Measurements from ENCODE around the gene SLC8A2. TPM values are rescaled to one million over a fixed set of nuclear protein-coding genes. Genes with fewer than 3 reads are reported as not detected.

Gene SLC8A2
- total RNA-seq, 4 donors from 2014 or later: 0.82 to 36.4 (median 9.6) TPM

GRCh38 chr19:47518854-47519253 lies 47.2 kb upstream of the SLC8A2 start:
- intact Hi-C loops (cut with DNase I; ENCODE audit: low total_unique reads) (loop anchor here (10.0 kb wide), 2 partner anchors 186 to 266 kb away; no protein-coding TSS in a partner anchor), in situ Hi-C loops (cut with MboI; ENCODE audit: low pct_ligation_motif_present in 1 of 4, low pct_unique_long_range_greater_than_20kb in 1 of 4, low sequenced_read_pairs in 3 of 4) (loop anchor here in 2 of 4 donors (10.0 kb wide), 2 partner anchors 84 to 86 kb away; partner anchors contain the start of gene BICRA (in 1 of the 2))
- H3K9me3 ChIP-seq: no peaks in the 10 kb centered on the region
- no peaks in the 10 kb centered on the region for H3K27me3 ChIP-seq
- H3K27ac ChIP-seq: no peak overlapping the region
- H3K4me1 ChIP-seq: peaks cover 3 to 28% (median 9%) of the 10 kb centered on the region in 4 donors
- H3K36me3 ChIP-seq: no peaks in the 10 kb centered on the region
- DNase-seq: no peak
- no peak for TF ChIP-seq POLR2A (IDR thresholded peaks at IDR 0.05)
- no peak for TF ChIP-seq POLR2AphosphoS5 (IDR thresholded peaks at IDR 0.05)
- no peak overlapping the region for H3K4me3 ChIP-seq
- 88% methylated on average over 9 of the region's 9 CpGs; no CpG with 5 or more reads in 1 of the 2 donors for WGBS, 2 donors (ENCODE audit: low coverage in 1 of 2)

GRCh38 chr19:47518139-47518538 lies 46.4 kb upstream of the SLC8A2 start:
- no peaks in the 10 kb centered on the region for H3K36me3 ChIP-seq
- H3K9me3 ChIP-seq: no peaks in the 10 kb centered on the region
- H3K27me3 ChIP-seq: no peaks in the 10 kb centered on the region
- TF ChIP-seq POLR2A (IDR thresholded peaks at IDR 0.05) (no peak), EP300 (IDR thresholded peaks at IDR 0.05; ENCODE audit: low read depth) (no peak), CTCF (IDR thresholded peaks at IDR 0.05) (no peak), POLR2AphosphoS5 (IDR thresholded peaks at IDR 0.05) (no peak)
- intact Hi-C loops (cut with DNase I; ENCODE audit: low total_unique reads) (loop anchor here (10.0 kb wide), 2 partner anchors 187 to 267 kb away; no protein-coding TSS in a partner anchor), in situ Hi-C loops (cut with MboI; ENCODE audit: low pct_ligation_motif_present in 1 of 4, low pct_unique_long_range_greater_than_20kb in 1 of 4, low sequenced_read_pairs in 3 of 4) (loop anchor here in 2 of 4 donors (10.0 kb wide), 2 partner anchors 83 to 87 kb away; partner anchors contain the start of gene BICRA (in 1 of the 2))
- WGBS, 2 donors (ENCODE audit: low coverage in 1 of 2): 42 to 71% methylated on average over 3 to 4 of the region's 4 CpGs
- no peak overlapping the region for H3K4me3 ChIP-seq
- H3K4me1 ChIP-seq: peaks cover 5 to 27% (median 14%) of the 10 kb centered on the region in 4 donors
- H3K27ac ChIP-seq: no peak overlapping the region
- peak; percentile 40 for DNase-seq

- H3K27ac ChIP-seq: peak within 1 kb of the TSS; percentile 95 to 99 (median 98)
- H3K27me3 ChIP-seq: no peaks in the 10 kb centered on the region
- in situ Hi-C loops (cut with MboI; ENCODE audit: low pct_ligation_motif_present in 1 of 4, low pct_unique_long_range_greater_than_20kb in 1 of 4, low sequenced_read_pairs in 3 of 4): loop anchor here in 3 of 4 donors (5.0 to 10.0 kb wide), 3 partner anchors 80 to 92 kb away; partner anchors contain the start of gene BICRA (in 2 of the 3)
- peak; percentile 100 for DNase-seq
- H3K4me3 ChIP-seq: peak within 1 kb of the TSS; percentile 82 to 98 (median 92)
- H3K4me1 ChIP-seq: peaks cover 33 to 46% (median 38%) of the 10 kb centered on the region in 4 donors
- H3K36me3 ChIP-seq: no peaks in the 10 kb centered on the region
- WGBS, 2 donors (ENCODE audit: low coverage in 1 of 2): 0% methylated on average over 35 of the region's 78 CpGs; no CpG with 5 or more reads in 1 of the 2 donors
- no peaks in the 10 kb centered on the region for H3K9me3 ChIP-seq
- intact Hi-C loops (cut with DNase I; ENCODE audit: low total_unique reads): loop anchor here (2.0 to 10.0 kb wide), 3 partner anchors 84 to 270 kb away; no protein-coding TSS in a partner anchor
- TF ChIP-seq EP300 (IDR thresholded peaks at IDR 0.05; ENCODE audit: low read depth): no peak
- peak; percentile 97 to 98 (median 98) for TF ChIP-seq POLR2AphosphoS5 (IDR thresholded peaks at IDR 0.05)
- peak; percentile 99 for TF ChIP-seq POLR2A (IDR thresholded peaks at IDR 0.05)
Observed at GRCh38 chr19:47514869-47515588, 43.3 kb upstream of the SLC8A2 start, which contains the start of gene NAPA. TSS of gene NAPA (minus strand) at chr19:47515063. CDS start at chr19:47514940, 123 bp downstream.

- intact Hi-C loops (cut with DNase I; ENCODE audit: low total_unique reads): loop anchor here (2.0 to 10.0 kb wide), 3 partner anchors 84 to 270 kb away; no protein-coding TSS in a partner anchor
- Histone ChIP-seq H3K36me3 (no peaks in the 10 kb centered on the region), H3K4me3 (peak overlapping the region; percentile 82 to 98 (median 92)), H3K27ac (peak overlapping the region; percentile 95 to 99 (median 97)), H3K4me1 (peaks cover 33 to 53% (median 41%) of the 10 kb centered on the region in 4 donors), H3K27me3 (no peaks in the 10 kb centered on the region), H3K9me3 (no peaks in the 10 kb centered on the region)
- in situ Hi-C loops (cut with MboI; ENCODE audit: low pct_ligation_motif_present in 1 of 4, low pct_unique_long_range_greater_than_20kb in 1 of 4, low sequenced_read_pairs in 3 of 4): loop anchor here in 3 of 4 donors (5.0 to 10.0 kb wide), 3 partner anchors 80 to 93 kb away; partner anchors contain the start of gene BICRA (in 2 of the 3)
- DNase-seq: peak; percentile 22
- WGBS, 2 donors (ENCODE audit: low coverage in 1 of 2): 2% methylated on average over 38 of the region's 40 CpGs; no CpG with 5 or more reads in 1 of the 2 donors
- no peak for TF ChIP-seq EP300 (IDR thresholded peaks at IDR 0.05; ENCODE audit: low read depth)
- peak in 2 of 5 experiments; percentile 16 to 38 for TF ChIP-seq CTCF (IDR thresholded peaks at IDR 0.05)
- no peak for TF ChIP-seq POLR2A (IDR thresholded peaks at IDR 0.05)
Observed at GRCh38 chr19:47514151-47514868, 42.6 kb upstream of the SLC8A2 start.

All from transverse colon (tissue), 4 donors.